ENCODE measurements around the gene DOCK9.

GRCh38 chr13:98994896-98995295, 17.0 kb upstream of the DOCK9 start:
- TF ChIP-seq CTCF (conservative IDR thresholded peaks at IDR 0.05; ENCODE audit: low read depth, low read length), result no peak
- TF ChIP-seq EZH2 (IDR thresholded peaks at IDR 0.05; ENCODE audit: borderline replicate concordance, low read depth, low read length, poor library complexity, severe bottlenecking), result no peak

Measured in A673 (cell line).